Measurements from ENCODE around the gene LAMA2.
A peak's percentile ranks its signal among the peaks of the same experiment; 100 is the strongest.

LAMA2 gene

GRCh38 chr6:129209355-129209754, 326.4 kb downstream of the LAMA2 start:
- TF ChIP-seq CTCF (IDR thresholded peaks at IDR 0.05) = no peak
- H3K27ac ChIP-seq = no peak overlapping the region
- no peak overlapping the region for H3K4me3 ChIP-seq
- DNase-seq (ENCODE audit: low spot score) = no peak

GRCh38 chr6:129210684-129211083, 327.7 kb downstream of the LAMA2 start:
- DNase-seq (ENCODE audit: low spot score) = no peak
- no peak for TF ChIP-seq CTCF (IDR thresholded peaks at IDR 0.05)
- Histone ChIP-seq H3K4me3 (no peak overlapping the region), H3K27ac (no peak overlapping the region)

GRCh38 chr6:129211626-129212025, 328.7 kb downstream of the LAMA2 start:
- no peak overlapping the region for H3K4me3 ChIP-seq
- no peak for DNase-seq (ENCODE audit: low spot score)
- peak overlapping the region in 1 of 2 donors; percentile 42 for H3K27ac ChIP-seq
- TF ChIP-seq CTCF (IDR thresholded peaks at IDR 0.05) = no peak

GRCh38 chr6:129212081-129212480, 329.1 kb downstream of the LAMA2 start:
- H3K27ac ChIP-seq = no peak overlapping the region

GRCh38 chr6:129215246-129215645, 332.3 kb downstream of the LAMA2 start:
- Histone ChIP-seq H3K27ac (no peak overlapping the region), H3K4me3 (no peak overlapping the region)
- DNase-seq (ENCODE audit: low spot score) = no peak
- no peak for TF ChIP-seq CTCF (IDR thresholded peaks at IDR 0.05)

More at GRCh38 chr6:129212081-129212480, 329.1 kb downstream of the LAMA2 start:
- DNase-seq (ENCODE audit: low spot score) = no peak
- TF ChIP-seq CTCF (IDR thresholded peaks at IDR 0.05) = no peak
- no peak overlapping the region for H3K4me3 ChIP-seq

- DNase-seq (ENCODE audit: low spot score) = no peak
- TF ChIP-seq CTCF (IDR thresholded peaks at IDR 0.05) = no peak
- H3K4me3 ChIP-seq = no peak overlapping the region
- H3K27ac ChIP-seq = no peak overlapping the region
These were observed 333.1 kb downstream of the LAMA2 start for GRCh38 chr6:129215916-129216520.

- no peak for DNase-seq (ENCODE audit: low spot score)
- no peak overlapping the region for H3K4me3 ChIP-seq
- no peak overlapping the region for H3K27ac ChIP-seq
- no peak for TF ChIP-seq CTCF (IDR thresholded peaks at IDR 0.05)
These were observed 334.8 kb downstream of the LAMA2 start for GRCh38 chr6:129217701-129218100.

Data from coronary artery (tissue), 2 donors.